Neural progenitor cell (in vitro differentiated cells): ENCODE measurements around the gene NCAPG2.

Experiments used
- CTCF ChIP-seq: fragments of 200-600 bp; sonication (generic); IDR thresholded peaks from 2 replicates; pipeline ENCODE4 v1.5.1; 2017; ENCODE audit warnings: antibody characterized with exemption, mild to moderate bottlenecking
- EZH2 ChIP-seq: fragments of 200-600 bp; sonication (generic); IDR thresholded peaks from 2 replicates; pipeline ENCODE4 v1.6.1; 2017; ENCODE audit warnings: antibody characterized with exemption, mild to moderate bottlenecking, moderate library complexity

GRCh38 chr7:158744070-158744469, 39.5 kb upstream of the NCAPG2 start:
- TF ChIP-seq CTCF (no peak), EZH2 (no peak)
